H1 (cell line): ENCODE results near the gene TCF7. TPM values are rescaled to one million over a fixed set of nuclear protein-coding genes. Genes with fewer than 3 reads are reported as not detected.

Experiments
- CTCF ChIA-PET: fragments of 300-600 bp; sonication (Branson Sonifier 250); formaldehyde crosslinking; loops from one replicate; lab custom pipeline; 2021; ENCODE audit not compliant: partially characterized antibody; lab: Charles Lee
- POLR2A ChIA-PET: fragments of 300-600 bp; sonication (Branson Sonifier 250); formaldehyde crosslinking; loops from one replicate; lab custom pipeline; 2021; ENCODE audit warnings: inconsistent platforms; ENCODE audit not compliant: partially characterized antibody; lab: Charles Lee
- DNase-seq, 2 experiments: peaks; one replicate each; pipeline versions ENCODE4 v3.0.0 to v3.0.0-alpha.2; 2010 to 2022; ENCODE audit warnings: low spot score in 2 of 2, low read depth in 1 of 2, mixed read lengths in 1 of 2
- FAIRE-seq: peaks from 2 replicates; lab custom pipeline; 2011; peaks lifted over from hg19 to GRCh38; lab: Jason Lieb, UNC
- H2AFZ ChIP-seq: 2 replicates; pipeline ENCODE4 v1.8.1; 2012; ENCODE audit warnings: low read length, inconsistent platforms
- H2AK5ac ChIP-seq: 2 replicates; pipeline ENCODE4 v1.6.1; 2013; ENCODE audit warnings: low read depth, low read length
- H2BK120ac ChIP-seq: replicated peaks from 2 replicates; pipeline ENCODE3; 2013; ENCODE audit warnings: low read depth, low read length, inconsistent platforms
- H2BK12ac ChIP-seq: 2 replicates; pipeline ENCODE4 v1.6.1; 2013; ENCODE audit warnings: low read depth, low read length
- H2BK15ac ChIP-seq: 2 replicates; pipeline ENCODE4 v1.6.1; 2013; ENCODE audit warnings: low read length
- H2BK20ac ChIP-seq: 2 replicates; pipeline ENCODE4 v1.6.1; 2013; ENCODE audit warnings: low read length
- H2BK5ac ChIP-seq: 2 replicates; pipeline ENCODE4 v1.6.1; 2013; ENCODE audit warnings: low read depth, low read length
- H3K14ac ChIP-seq: 2 replicates; pipeline ENCODE4 v1.6.1; 2013; ENCODE audit warnings: inconsistent platforms; ENCODE audit not compliant: insufficient read length
- H3K18ac ChIP-seq: 2 replicates; pipeline ENCODE4 v1.6.1; 2013; ENCODE audit warnings: low read length; ENCODE audit errors: extremely low read depth
- H3K23ac ChIP-seq: 2 replicates; pipeline ENCODE4 v1.6.1; 2013; ENCODE audit warnings: inconsistent platforms; ENCODE audit not compliant: insufficient read length
- H3K23me2 ChIP-seq: 2 replicates; pipeline ENCODE4 v1.6.1; 2013; ENCODE audit warnings: low read depth, low read length
- H3K27ac ChIP-seq: 2 replicates; pipeline ENCODE4 v1.6.1; 2011; ENCODE audit warnings: low read depth, low read length, inconsistent platforms
- H3K27me3 ChIP-seq, 4 experiments: replicated peaks in 1 of 4; 1 replicate in 1 of 4; 2 replicates in 3 of 4; pipeline versions ENCODE4 v1.6.1 to v1.8.1; 2011 to 2013; ENCODE audit warnings: low read length in 3 of 4, mild to moderate bottlenecking in 3 of 4, inconsistent platforms in 2 of 4, mixed read lengths in 2 of 4, moderate library complexity in 1 of 4; ENCODE audit not compliant: control insufficient read depth in 3 of 4, insufficient read depth in 3 of 4; ENCODE audit errors: extremely low read depth in 1 of 4
- H3K36me3 ChIP-seq, 4 experiments: 2 replicates each; pipeline versions ENCODE4 v1.6.1 to v1.8.1; 2011 to 2013; ENCODE audit warnings: mild to moderate bottlenecking in 4 of 4, low read length in 3 of 4, moderate library complexity in 2 of 4, control low read depth in 1 of 4, inconsistent platforms in 1 of 4; ENCODE audit not compliant: insufficient read depth in 4 of 4, control insufficient read depth in 2 of 4
- H3K4ac ChIP-seq: replicated peaks from 2 replicates; pipeline ENCODE3; 2013; ENCODE audit warnings: low read length, low read depth, mixed read lengths, inconsistent platforms; ENCODE audit not compliant: insufficient read length
- H3K4me1 ChIP-seq, 4 experiments: replicated peaks in 1 of 4; 1 replicate in 1 of 4; 2 replicates in 3 of 4; pipeline versions ENCODE4 v1.6.1 to v1.8.1; 2011 to 2013; ENCODE audit warnings: low read length in 3 of 4, inconsistent platforms in 2 of 4, mixed read lengths in 1 of 4; ENCODE audit not compliant: insufficient read depth in 4 of 4, control insufficient read depth in 3 of 4
- H3K4me2 ChIP-seq, 2 experiments: 2 replicates each; pipeline versions ENCODE4 v1.6.1 to v1.8.1; 2011 to 2013; ENCODE audit warnings: low read depth in 2 of 2, low read length in 2 of 2, control low read depth in 1 of 2, inconsistent platforms in 1 of 2, mild to moderate bottlenecking in 1 of 2; ENCODE audit not compliant: insufficient read depth in 1 of 2
- H3K4me3 ChIP-seq, 4 experiments: fragments of 200-600, 300-600 bp in 1 of 4; sonication (generic), shearing (Covaris generic), sonication (Bioruptor Twin) in 1 of 4; 2 replicates each; pipeline versions ENCODE4 v1.5.1 to v1.8.1; 2011 to 2016; ENCODE audit warnings: low read length in 4 of 4, low read depth in 3 of 4, control low read depth in 2 of 4, inconsistent platforms in 2 of 4, mild to moderate bottlenecking in 2 of 4, mixed read lengths in 1 of 4, moderate library complexity in 1 of 4; ENCODE audit not compliant: insufficient read depth in 2 of 4; ENCODE audit errors: extremely low read depth in 1 of 4
- H3K56ac ChIP-seq: replicated peaks from 2 replicates; pipeline ENCODE3; 2013; ENCODE audit warnings: low read depth, mild to moderate bottlenecking, mixed read lengths, low read length, inconsistent platforms; ENCODE audit not compliant: insufficient read length
- H3K79me1 ChIP-seq: 2 replicates; pipeline ENCODE4 v1.6.1; 2013; ENCODE audit warnings: low read depth, low read length, control low read depth
- H3K79me2 ChIP-seq, 2 experiments: 2 replicates each; pipeline versions ENCODE4 v1.6.1 to v1.8.1; 2012 to 2013; ENCODE audit warnings: low read length in 2 of 2, mild to moderate bottlenecking in 2 of 2, inconsistent platforms in 1 of 2; ENCODE audit not compliant: insufficient read depth in 2 of 2, control insufficient read depth in 1 of 2
- H3K9ac ChIP-seq, 4 experiments: replicated peaks in 1 of 4; 1 replicate in 1 of 4; 2 replicates in 3 of 4; pipeline versions ENCODE4 v1.6.1 to v1.8.1; 2011 to 2013; ENCODE audit warnings: low read depth in 3 of 4, low read length in 3 of 4, control low read depth in 2 of 4, mild to moderate bottlenecking in 2 of 4, moderate library complexity in 2 of 4, inconsistent platforms in 1 of 4; ENCODE audit errors: extremely low read depth in 1 of 4
- H3K9me3 ChIP-seq, 2 experiments: 2 replicates each; pipeline versions ENCODE4 v1.6.1 to v1.8.1; 2012 to 2013; ENCODE audit warnings: mild to moderate bottlenecking in 2 of 2, moderate library complexity in 2 of 2, control low read depth in 1 of 2, inconsistent platforms in 1 of 2, low read depth in 1 of 2, low read length in 1 of 2, mixed read lengths in 1 of 2; ENCODE audit not compliant: insufficient read depth in 2 of 2
- H4K20me1 ChIP-seq, 2 experiments: replicated peaks in 1 of 2; 2 replicates each; pipeline versions ENCODE3 to v1.8.1; 2011 to 2013; ENCODE audit warnings: inconsistent platforms in 2 of 2, low read length in 2 of 2, mild to moderate bottlenecking in 1 of 2; ENCODE audit not compliant: insufficient read depth in 2 of 2, control insufficient read depth in 1 of 2
- H4K5ac ChIP-seq: 2 replicates; pipeline ENCODE4 v1.6.1; 2013; ENCODE audit warnings: low read length, low read depth, mixed read lengths, inconsistent platforms; ENCODE audit not compliant: insufficient read length
- H4K8ac ChIP-seq: 2 replicates; pipeline ENCODE4 v1.8.0; 2013; ENCODE audit warnings: mild to moderate bottlenecking, moderate library complexity, low read length, inconsistent platforms; ENCODE audit not compliant: insufficient read depth; ENCODE audit errors: extremely low read depth
- H4K91ac ChIP-seq: replicated peaks from 2 replicates; pipeline ENCODE3; 2013; ENCODE audit warnings: low read length, mixed read lengths, inconsistent platforms; ENCODE audit not compliant: insufficient read length
- GTF2F1 ChIP-seq: IDR thresholded peaks from 2 replicates; pipeline ENCODE4 v1.6.1; 2012; ENCODE audit warnings: low read depth, low read length, improper control_type of control experiment, borderline replicate concordance
- KDM5A ChIP-seq: fragments of 200-600 bp; IDR thresholded peaks from 2 replicates; pipeline ENCODE4 v1.7.1; 2012; ENCODE audit warnings: mild to moderate bottlenecking, low read length, inconsistent platforms, mixed read lengths
- PHF8 ChIP-seq: fragments of 200-600 bp; sonication (generic); conservative IDR thresholded peaks from 2 replicates; pipeline ENCODE4 v1.7.1; 2012; ENCODE audit warnings: low read depth, mild to moderate bottlenecking, inconsistent platforms, low read length, moderate library complexity
- SIRT6 ChIP-seq: IDR thresholded peaks from one replicate; pipeline ENCODE4 v1.7.1; 2012; ENCODE audit warnings: low read length, inconsistent platforms
- SUZ12 ChIP-seq: fragments of 200-600 bp; sonication (generic); IDR thresholded peaks from 2 replicates; pipeline ENCODE4 v1.6.1; 2012; ENCODE audit warnings: mild to moderate bottlenecking, inconsistent platforms, low read length, moderate library complexity, mixed read lengths
- TBP ChIP-seq: IDR thresholded peaks from 2 replicates; pipeline ENCODE4 v1.6.1; 2011; ENCODE audit warnings: low read depth, low read length, improper control_type of control experiment
- WGBS, 2 experiments: shearing (Covaris generic) in 1 of 2; methylation state at CpG; one replicate each; pipeline versions ENCODE4 v1.1.6 to v1.1.7; 2013 to 2015; ENCODE audit warnings: low lambda C conversion rate in 2 of 2, mixed read lengths in 2 of 2, inconsistent platforms in 1 of 2, low coverage in 1 of 2, missing lambda C conversion rate in 1 of 2; ENCODE audit not compliant: insufficient replicate concordance in 2 of 2, insufficient coverage in 1 of 2, insufficient read length in 1 of 2; ENCODE audit errors: extremely low coverage in 1 of 2, missing lambda C conversion rate in 1 of 2; 5-methylcytosine and 5-hydroxymethylcytosine counted together
- polyA plus RNA-seq, 7 experiments: library from polyadenylated mRNA; depleted of rRNA in 3 of 7; stranded (reverse) in 5 of 7; unstranded in 2 of 7; fragments of >200 nt in 5 of 7; fragments of 200-250 nt in 2 of 7; gene quantifications; 1 replicate in 5 of 7; 2 replicates in 1 of 7; 4 replicates in 1 of 7; pipeline versions ENCODE4 v1.2.1 to v1.2.3, GENCODE V29; 2011 to 2013; ENCODE audit warnings: missing spikeins in 2 of 7, mixed read lengths in 2 of 7
- total RNA-seq: library from RNA; stranded (reverse); fragmentation: NEBNext Ultra II Directional; extraction: Animal tissue kit (Norgen Biotek cat#: 25700); gene quantifications from 2 replicates; pipeline ENCODE4 v1.2.1, GENCODE V29; 2021

TCF7 gene
- total and polyA plus RNA-seq, 2 of the 8 experiments (the other 6 are each of a cell fraction or from before 2014, with no cell fraction given): 4.7 to 8.5 TPM

DNA sequence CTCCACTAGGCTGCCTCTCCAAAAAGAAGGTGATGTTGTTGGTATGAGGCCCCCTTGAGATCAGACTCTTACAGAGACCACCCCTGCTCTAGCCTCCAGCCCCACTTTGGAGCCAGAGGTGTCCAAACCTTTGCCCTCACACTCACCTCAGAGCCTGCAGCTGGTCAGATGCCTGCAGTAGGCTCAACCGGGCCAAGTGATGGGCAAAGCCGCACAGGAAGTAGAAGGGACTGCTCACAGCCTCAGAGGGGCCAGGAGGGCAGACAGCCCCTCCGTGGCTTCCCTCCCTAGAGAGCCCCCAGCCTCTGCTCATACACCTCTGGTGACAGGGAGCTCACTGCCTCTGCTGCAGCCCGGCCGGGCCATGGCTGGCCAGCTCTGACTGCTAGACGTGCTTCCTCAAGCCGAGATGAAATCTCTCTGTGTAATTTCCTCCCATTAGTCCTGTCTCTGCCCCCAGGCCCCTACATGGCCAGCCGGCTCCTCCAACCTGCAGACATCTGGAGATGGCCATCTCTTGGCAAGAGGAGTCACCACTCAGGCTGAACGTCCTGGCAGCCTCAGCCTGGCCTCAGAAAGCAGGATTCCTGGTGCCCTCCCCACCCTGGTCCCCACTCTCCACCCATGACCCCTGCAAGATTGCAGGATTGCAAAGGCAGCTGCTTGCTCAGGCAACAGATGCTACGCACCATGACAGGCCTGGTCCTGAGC, 7.3 kb upstream of the TCF7 start:
- Histone ChIP-seq H3K4me1 (peaks cover 0 to 3% (median under 1%) of the 10 kb centered on the region in 4 experiments; a peak in 3 of 7 replicates), H4K8ac (no peak overlapping the region; the same call in 1 of the 2 replicates), H2AK5ac (no peak overlapping the region), H3K4me2 (no peak overlapping the region), H3K79me1 (no peaks in the 10 kb centered on the region), H3K4me3 (no peak overlapping the region), H3K27ac (no peak overlapping the region), H3K23me2 (no peaks in the 10 kb centered on the region), H3K4ac (no peak overlapping the region), H3K23ac (no peak overlapping the region), H3K36me3 (no peaks in the 10 kb centered on the region), H3K79me2 (no peaks in the 10 kb centered on the region), H2BK12ac (no peak overlapping the region), H3K56ac (no peak overlapping the region), H3K9ac (no peak overlapping the region), H2BK20ac (no peak overlapping the region), H2BK5ac (no peak overlapping the region), H2BK120ac (no peak overlapping the region), H2BK15ac (0 out of 2 replicates have a peak overlapping the region, but pooled peaks have one; percentile 72), H4K91ac (peak overlapping the region; percentile 32), H3K14ac (no peak overlapping the region), H4K5ac (no peak overlapping the region), H4K20me1 (no peaks in the 10 kb centered on the region), H3K9me3 (no peaks in the 10 kb centered on the region), H3K27me3 (peaks cover 4 to 22% (median 15%) of the 10 kb centered on the region in 4 experiments), H3K18ac (no peak overlapping the region), H2AFZ (no peak overlapping the region)
- ChIA-PET POLR2A (interaction anchor here (1.1 kb wide), 1 partner anchor 73 kb away, joined by 4 read pairs; no protein-coding TSS in a partner anchor), CTCF (interaction anchor here (0.8 to 2.8 kb wide), 3 partner anchors 14 to 30 kb away, joined by 3 to 10 read pairs (median 3); no protein-coding TSS in a partner anchor)
- DNase-seq: no peak
- TF ChIP-seq PHF8 (no peak), SIRT6 (no peak), GTF2F1 (no peak), TBP (no peak), KDM5A (no peak), SUZ12 (no peak)
- no peak for FAIRE-seq
- WGBS, 2 experiments: 90% methylated on average over 10 of the region's 10 CpGs; no CpG with 5 or more reads in 1 of the 2 experiments
